H1 (cell line): ENCODE data around the gene FAM186B. TPM values are rescaled to one million over a fixed set of nuclear protein-coding genes. Genes with fewer than 3 reads are reported as not detected.

Experiments used
- CTCF ChIA-PET: fragments of 300-600 bp; sonication (Branson Sonifier 250); formaldehyde crosslinking; loops from one replicate; lab custom pipeline; 2021; ENCODE audit not compliant: partially characterized antibody; lab: Charles Lee
- POLR2A ChIA-PET: fragments of 300-600 bp; sonication (Branson Sonifier 250); formaldehyde crosslinking; loops from one replicate; lab custom pipeline; 2021; ENCODE audit warnings: inconsistent platforms; ENCODE audit not compliant: partially characterized antibody; lab: Charles Lee
- DNase-seq, 2 experiments: peaks; one replicate each; pipeline versions ENCODE4 v3.0.0 to v3.0.0-alpha.2; 2010 to 2022; ENCODE audit warnings: low spot score in 2 of 2, low read depth in 1 of 2, mixed read lengths in 1 of 2
- FAIRE-seq: peaks from 2 replicates; lab custom pipeline; 2011; peaks lifted over from hg19 to GRCh38; lab: Jason Lieb, UNC
- H2AFZ ChIP-seq: 2 replicates; pipeline ENCODE4 v1.8.1; 2012; ENCODE audit warnings: low read length, inconsistent platforms
- H2AK5ac ChIP-seq: 2 replicates; pipeline ENCODE4 v1.6.1; 2013; ENCODE audit warnings: low read depth, low read length
- H2BK120ac ChIP-seq: replicated peaks from 2 replicates; pipeline ENCODE3; 2013; ENCODE audit warnings: low read depth, low read length, inconsistent platforms
- H2BK12ac ChIP-seq: 2 replicates; pipeline ENCODE4 v1.6.1; 2013; ENCODE audit warnings: low read depth, low read length
- H2BK15ac ChIP-seq: 2 replicates; pipeline ENCODE4 v1.6.1; 2013; ENCODE audit warnings: low read length
- H2BK20ac ChIP-seq: 2 replicates; pipeline ENCODE4 v1.6.1; 2013; ENCODE audit warnings: low read length
- H2BK5ac ChIP-seq: 2 replicates; pipeline ENCODE4 v1.6.1; 2013; ENCODE audit warnings: low read depth, low read length
- H3K14ac ChIP-seq: 2 replicates; pipeline ENCODE4 v1.6.1; 2013; ENCODE audit warnings: inconsistent platforms; ENCODE audit not compliant: insufficient read length
- H3K18ac ChIP-seq: 2 replicates; pipeline ENCODE4 v1.6.1; 2013; ENCODE audit warnings: low read length; ENCODE audit errors: extremely low read depth
- H3K23ac ChIP-seq: 2 replicates; pipeline ENCODE4 v1.6.1; 2013; ENCODE audit warnings: inconsistent platforms; ENCODE audit not compliant: insufficient read length
- H3K23me2 ChIP-seq: 2 replicates; pipeline ENCODE4 v1.6.1; 2013; ENCODE audit warnings: low read depth, low read length
- H3K27ac ChIP-seq: 2 replicates; pipeline ENCODE4 v1.6.1; 2011; ENCODE audit warnings: low read depth, low read length, inconsistent platforms
- H3K27me3 ChIP-seq, 4 experiments: replicated peaks in 1 of 4; 1 replicate in 1 of 4; 2 replicates in 3 of 4; pipeline versions ENCODE4 v1.6.1 to v1.8.1; 2011 to 2013; ENCODE audit warnings: low read length in 3 of 4, mild to moderate bottlenecking in 3 of 4, inconsistent platforms in 2 of 4, mixed read lengths in 2 of 4, moderate library complexity in 1 of 4; ENCODE audit not compliant: control insufficient read depth in 3 of 4, insufficient read depth in 3 of 4; ENCODE audit errors: extremely low read depth in 1 of 4
- H3K36me3 ChIP-seq, 4 experiments: 2 replicates each; pipeline versions ENCODE4 v1.6.1 to v1.8.1; 2011 to 2013; ENCODE audit warnings: mild to moderate bottlenecking in 4 of 4, low read length in 3 of 4, moderate library complexity in 2 of 4, control low read depth in 1 of 4, inconsistent platforms in 1 of 4; ENCODE audit not compliant: insufficient read depth in 4 of 4, control insufficient read depth in 2 of 4
- H3K4ac ChIP-seq: replicated peaks from 2 replicates; pipeline ENCODE3; 2013; ENCODE audit warnings: low read length, low read depth, mixed read lengths, inconsistent platforms; ENCODE audit not compliant: insufficient read length
- H3K4me1 ChIP-seq, 4 experiments: replicated peaks in 1 of 4; 1 replicate in 1 of 4; 2 replicates in 3 of 4; pipeline versions ENCODE4 v1.6.1 to v1.8.1; 2011 to 2013; ENCODE audit warnings: low read length in 3 of 4, inconsistent platforms in 2 of 4, mixed read lengths in 1 of 4; ENCODE audit not compliant: insufficient read depth in 4 of 4, control insufficient read depth in 3 of 4
- H3K4me2 ChIP-seq, 2 experiments: 2 replicates each; pipeline versions ENCODE4 v1.6.1 to v1.8.1; 2011 to 2013; ENCODE audit warnings: low read depth in 2 of 2, low read length in 2 of 2, control low read depth in 1 of 2, inconsistent platforms in 1 of 2, mild to moderate bottlenecking in 1 of 2; ENCODE audit not compliant: insufficient read depth in 1 of 2
- H3K4me3 ChIP-seq, 4 experiments: fragments of 200-600, 300-600 bp in 1 of 4; sonication (generic), shearing (Covaris generic), sonication (Bioruptor Twin) in 1 of 4; 2 replicates each; pipeline versions ENCODE4 v1.5.1 to v1.8.1; 2011 to 2016; ENCODE audit warnings: low read length in 4 of 4, low read depth in 3 of 4, control low read depth in 2 of 4, inconsistent platforms in 2 of 4, mild to moderate bottlenecking in 2 of 4, mixed read lengths in 1 of 4, moderate library complexity in 1 of 4; ENCODE audit not compliant: insufficient read depth in 2 of 4; ENCODE audit errors: extremely low read depth in 1 of 4
- H3K56ac ChIP-seq: replicated peaks from 2 replicates; pipeline ENCODE3; 2013; ENCODE audit warnings: low read depth, mild to moderate bottlenecking, mixed read lengths, low read length, inconsistent platforms; ENCODE audit not compliant: insufficient read length
- H3K79me1 ChIP-seq: 2 replicates; pipeline ENCODE4 v1.6.1; 2013; ENCODE audit warnings: low read depth, low read length, control low read depth
- H3K79me2 ChIP-seq, 2 experiments: 2 replicates each; pipeline versions ENCODE4 v1.6.1 to v1.8.1; 2012 to 2013; ENCODE audit warnings: low read length in 2 of 2, mild to moderate bottlenecking in 2 of 2, inconsistent platforms in 1 of 2; ENCODE audit not compliant: insufficient read depth in 2 of 2, control insufficient read depth in 1 of 2
- H3K9ac ChIP-seq, 4 experiments: replicated peaks in 1 of 4; 1 replicate in 1 of 4; 2 replicates in 3 of 4; pipeline versions ENCODE4 v1.6.1 to v1.8.1; 2011 to 2013; ENCODE audit warnings: low read depth in 3 of 4, low read length in 3 of 4, control low read depth in 2 of 4, mild to moderate bottlenecking in 2 of 4, moderate library complexity in 2 of 4, inconsistent platforms in 1 of 4; ENCODE audit errors: extremely low read depth in 1 of 4
- H3K9me3 ChIP-seq, 2 experiments: 2 replicates each; pipeline versions ENCODE4 v1.6.1 to v1.8.1; 2012 to 2013; ENCODE audit warnings: mild to moderate bottlenecking in 2 of 2, moderate library complexity in 2 of 2, control low read depth in 1 of 2, inconsistent platforms in 1 of 2, low read depth in 1 of 2, low read length in 1 of 2, mixed read lengths in 1 of 2; ENCODE audit not compliant: insufficient read depth in 2 of 2
- H4K20me1 ChIP-seq, 2 experiments: replicated peaks in 1 of 2; 2 replicates each; pipeline versions ENCODE3 to v1.8.1; 2011 to 2013; ENCODE audit warnings: inconsistent platforms in 2 of 2, low read length in 2 of 2, mild to moderate bottlenecking in 1 of 2; ENCODE audit not compliant: insufficient read depth in 2 of 2, control insufficient read depth in 1 of 2
- H4K5ac ChIP-seq: 2 replicates; pipeline ENCODE4 v1.6.1; 2013; ENCODE audit warnings: low read length, low read depth, mixed read lengths, inconsistent platforms; ENCODE audit not compliant: insufficient read length
- H4K8ac ChIP-seq: 2 replicates; pipeline ENCODE4 v1.8.0; 2013; ENCODE audit warnings: mild to moderate bottlenecking, moderate library complexity, low read length, inconsistent platforms; ENCODE audit not compliant: insufficient read depth; ENCODE audit errors: extremely low read depth
- H4K91ac ChIP-seq: replicated peaks from 2 replicates; pipeline ENCODE3; 2013; ENCODE audit warnings: low read length, mixed read lengths, inconsistent platforms; ENCODE audit not compliant: insufficient read length
- CTBP2 ChIP-seq: IDR thresholded peaks from 2 replicates; pipeline ENCODE4 v1.7.0; 2011; ENCODE audit warnings: borderline replicate concordance, mild to moderate bottlenecking, moderate library complexity, mixed read lengths, low read length; ENCODE audit not compliant: insufficient read depth, insufficient read length
- FOSL1 ChIP-seq: IDR thresholded peaks from 2 replicates; pipeline ENCODE4 v1.6.1; 2011; ENCODE audit warnings: mild to moderate bottlenecking, low read depth, low read length, moderate library complexity; ENCODE audit not compliant: insufficient read depth
- NRF1 ChIP-seq: IDR thresholded peaks from 2 replicates; pipeline ENCODE4 v1.6.1; 2011; ENCODE audit warnings: mild to moderate bottlenecking, low read depth, low read length, improper control_type of control experiment
- POLR2A ChIP-seq, 2 experiments: IDR thresholded peaks; 1 replicate in 1 of 2; 2 replicates in 1 of 2; pipeline ENCODE4 v1.6.1; 2011; ENCODE audit warnings: low read depth in 2 of 2, low read length in 2 of 2, mild to moderate bottlenecking in 2 of 2; ENCODE audit errors: control extremely low read depth in 1 of 2
- RXRA ChIP-seq: IDR thresholded peaks from 2 replicates; pipeline ENCODE4 v1.6.1; 2011; ENCODE audit warnings: low read depth, mild to moderate bottlenecking, low read length, moderate library complexity; ENCODE audit not compliant: insufficient read depth
- SP2 ChIP-seq: IDR thresholded peaks from 2 replicates; pipeline ENCODE4 v1.6.1; 2012; ENCODE audit warnings: mild to moderate bottlenecking, low read length, inconsistent platforms
- USF2 ChIP-seq: IDR thresholded peaks from 2 replicates; pipeline ENCODE4 v1.6.1; 2011; ENCODE audit warnings: low read length, improper control_type of control experiment
- WGBS, 2 experiments: shearing (Covaris generic) in 1 of 2; methylation state at CpG; one replicate each; pipeline versions ENCODE4 v1.1.6 to v1.1.7; 2013 to 2015; ENCODE audit warnings: low lambda C conversion rate in 2 of 2, mixed read lengths in 2 of 2, inconsistent platforms in 1 of 2, low coverage in 1 of 2, missing lambda C conversion rate in 1 of 2; ENCODE audit not compliant: insufficient replicate concordance in 2 of 2, insufficient coverage in 1 of 2, insufficient read length in 1 of 2; ENCODE audit errors: extremely low coverage in 1 of 2, missing lambda C conversion rate in 1 of 2; 5-methylcytosine and 5-hydroxymethylcytosine counted together
- polyA plus RNA-seq, 7 experiments: library from polyadenylated mRNA; depleted of rRNA in 3 of 7; stranded (reverse) in 5 of 7; unstranded in 2 of 7; fragments of >200 nt in 5 of 7; fragments of 200-250 nt in 2 of 7; gene quantifications; 1 replicate in 5 of 7; 2 replicates in 1 of 7; 4 replicates in 1 of 7; pipeline versions ENCODE4 v1.2.1 to v1.2.3, GENCODE V29; 2011 to 2013; ENCODE audit warnings: missing spikeins in 2 of 7, mixed read lengths in 2 of 7
- total RNA-seq: library from RNA; stranded (reverse); fragmentation: NEBNext Ultra II Directional; extraction: Animal tissue kit (Norgen Biotek cat#: 25700); gene quantifications from 2 replicates; pipeline ENCODE4 v1.2.1, GENCODE V29; 2021
- TF ChIP-seq, protein P1 (sequence below): IDR thresholded peaks from 2 replicates; pipeline ENCODE4 v1.6.1; 2012; ENCODE audit warnings: inconsistent platforms

The FAM186B gene
- total and polyA plus RNA-seq, 2 of the 8 experiments (the other 6 are each of a cell fraction or from before 2014, with no cell fraction given): 0.12 to 0.73 TPM

DNA sequence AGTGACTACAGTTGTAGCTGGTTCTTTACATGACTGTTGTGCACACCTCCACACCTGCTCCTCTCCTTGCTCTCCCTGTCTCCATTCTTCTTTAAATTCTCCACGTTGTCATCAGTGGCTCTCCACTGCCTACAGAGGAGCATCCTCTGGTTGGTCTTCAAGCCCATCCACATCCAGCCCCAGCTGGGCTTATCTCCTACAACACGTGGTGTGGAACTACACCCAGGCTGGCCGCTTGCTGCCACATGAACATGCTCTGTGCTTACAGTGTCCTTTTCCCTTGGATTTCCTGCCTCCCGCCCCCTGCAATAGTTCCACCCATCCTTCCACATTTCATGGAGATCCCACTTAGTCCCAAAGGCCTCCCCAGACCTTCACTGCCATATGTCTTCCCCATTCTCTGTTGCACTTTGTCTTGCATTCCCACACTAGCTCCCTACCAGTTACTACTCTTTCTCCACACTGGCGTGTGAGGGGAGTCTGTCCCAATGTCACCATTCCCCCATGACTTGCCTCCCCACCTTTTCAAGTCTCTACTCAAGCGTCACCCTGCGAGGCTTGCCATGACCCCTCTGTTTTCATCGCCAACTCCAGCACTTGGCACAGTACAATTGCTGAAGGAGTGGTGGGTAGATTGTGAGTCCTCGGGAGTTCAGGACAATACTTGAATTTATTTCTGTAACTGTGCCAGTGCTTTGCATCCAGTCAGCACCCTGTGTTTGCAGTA is 27.7 kb downstream of the FAM186B start:
- Histone ChIP-seq H2BK15ac (no peak overlapping the region), H3K18ac (no peak overlapping the region), H3K56ac (no peak overlapping the region), H2AK5ac (no peak overlapping the region), H3K14ac (no peak overlapping the region), H2BK12ac (no peak overlapping the region), H3K4me3 (no peak overlapping the region), H3K23me2 (no peaks in the 10 kb centered on the region), H3K23ac (no peak overlapping the region), H3K79me1 (no peaks in the 10 kb centered on the region; the same call in 1 of the 2 replicates), H3K36me3 (peaks cover 0 to 8% (median 1%) of the 10 kb centered on the region in 4 experiments; a peak in 2 of 8 replicates), H4K5ac (no peak overlapping the region), H3K4me2 (no peak overlapping the region), H3K79me2 (no peaks in the 10 kb centered on the region; a peak in 1 of 4 replicates), H3K9ac (no peak overlapping the region; a peak in 1 of 7 replicates), H2AFZ (no peak overlapping the region), H2BK5ac (no peak overlapping the region; the same call in 1 of the 2 replicates), H3K27ac (no peak overlapping the region), H3K4ac (no peak overlapping the region), H3K27me3 (no peaks in the 10 kb centered on the region), H4K91ac (no peak overlapping the region), H4K8ac (no peak overlapping the region; the same call in 1 of the 2 replicates), H3K4me1 (peaks cover 0 to 6% (median 4%) of the 10 kb centered on the region in 4 experiments; a peak in 4 of 7 replicates), H2BK120ac (no peak overlapping the region), H4K20me1 (peaks cover 2 to 14% of the 10 kb centered on the region in 2 experiments), H3K9me3 (no peaks in the 10 kb centered on the region), H2BK20ac (no peak overlapping the region)
- WGBS, 2 experiments: 89% methylated on average over 9 of the region's 9 CpGs; no CpG with 5 or more reads in 1 of the 2 experiments
- TF ChIP-seq CTBP2 (no peak), FOSL1 (no peak), SP2 (no peak), USF2 (no peak), NRF1 (no peak), POLR2A (IDR thresholded peaks at IDR 0.05; ENCODE audit: control extremely low read depth in 1 of 2, low read depth in 2 of 2, low read length in 2 of 2) (no peak), RXRA (no peak)
- TF ChIP-seq, protein P1, sequence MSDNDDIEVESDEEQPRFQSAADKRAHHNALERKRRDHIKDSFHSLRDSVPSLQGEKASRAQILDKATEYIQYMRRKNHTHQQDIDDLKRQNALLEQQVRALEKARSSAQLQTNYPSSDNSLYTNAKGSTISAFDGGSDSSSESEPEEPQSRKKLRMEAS: no peak
- FAIRE-seq: no peak
- ChIA-PET CTCF (interaction anchor here (1.3 to 10.8 kb wide), 9 partner anchors 8 to 245 kb away, joined by 3 to 171 read pairs (median 8); partner anchors contain the start of gene DNAJC22), POLR2A (interaction anchor here (0.8 to 1.8 kb wide), 6 partner anchors 10 to 59 kb away, joined by 3 to 7 read pairs (median 4); partner anchors contain the start of gene MCRS1)
- no peak for DNase-seq
